Ascending aorta (tissue), 2 donors: ENCODE data around the gene BFSP2. TPM values are rescaled to one million over a fixed set of nuclear protein-coding genes. Genes with fewer than 3 reads are reported as not detected.

Experiments
- DNase-seq, 2 donors: peaks; one replicate each; pipeline ENCODE4 v3.0.0-alpha.2; 2019; ENCODE audit warnings: low spot score in 2 of 2
- H3K27ac ChIP-seq, 2 donors: fragments of 200-600 bp; sonication (generic); one replicate each; pipeline ENCODE4 v1.5.1; 2016 to 2017; ENCODE audit warnings: mild to moderate bottlenecking in 1 of 2
- H3K27me3 ChIP-seq: fragments of 200-600 bp; sonication (generic); one replicate; pipeline ENCODE4 v1.5.1; 2017
- H3K36me3 ChIP-seq, 2 donors: fragments of 200-600 bp; sonication (generic); one replicate each; pipeline ENCODE4 v1.5.1; 2016
- H3K4me1 ChIP-seq, 2 donors: fragments of 200-600 bp; sonication (generic); one replicate each; pipeline ENCODE4 v1.5.1; 2016 to 2017; ENCODE audit warnings: mild to moderate bottlenecking in 1 of 2
- H3K4me3 ChIP-seq, 2 donors: fragments of 200-600 bp; sonication (generic); one replicate each; pipeline ENCODE4 v1.5.1; 2016 to 2017; ENCODE audit warnings: mild to moderate bottlenecking in 1 of 2
- H3K9me3 ChIP-seq, 2 donors: fragments of 200-600 bp; sonication (generic); one replicate each; pipeline ENCODE4 v1.5.1; 2016
- CTCF ChIP-seq, 3 experiments: fragments of 200-600 bp in 2 of 3; fragments of 450-650 bp in 1 of 3; sonication (generic) in 2 of 3; IDR thresholded peaks; one replicate each; pipeline ENCODE4 v1.5.1; 2016 to 2019; ENCODE audit warnings: antibody characterized with exemption in 3 of 3, mild to moderate bottlenecking in 1 of 3, moderate library complexity in 1 of 3
- intact Hi-C: fragments of 100-400 bp; cut with DNase I; formaldehyde crosslinking; loops from one replicate; pipeline ENCODE4 v1.15.1; 2023
- total RNA-seq: library from RNA; depleted of rRNA; stranded (reverse); fragments of >200 nt; gene quantifications from one replicate; pipeline ENCODE4 v1.1.0, GENCODE V29; 2016

The BFSP2 gene
- total RNA-seq, 1 donor from 2014 or later: not detected

- H3K4me3 ChIP-seq: no peak overlapping the region
- H3K27me3 ChIP-seq: no peaks in the 10 kb centered on the region
- H3K4me1 ChIP-seq: no peaks in the 10 kb centered on the region
- intact Hi-C loops: no loop called here
- H3K9me3 ChIP-seq: no peaks in the 10 kb centered on the region
- no peak for DNase-seq
- no peaks in the 10 kb centered on the region for H3K36me3 ChIP-seq
- no peak for TF ChIP-seq CTCF (IDR thresholded peaks at IDR 0.05)
- no peak overlapping the region for H3K27ac ChIP-seq
These were observed 1.7 kb downstream of the BFSP2 start for GRCh38 chr3:133401374-133402135.

GRCh38 chr3:133404920-133405319, 5.1 kb downstream of the BFSP2 start:
- H3K9me3 ChIP-seq: no peaks in the 10 kb centered on the region
- intact Hi-C loops: no loop called here
- DNase-seq: no peak

GRCh38 chr3:133408366-133408765, 8.5 kb downstream of the BFSP2 start:
- Histone ChIP-seq H3K27ac (no peak overlapping the region), H3K4me1 (no peaks in the 10 kb centered on the region), H3K27me3 (no peaks in the 10 kb centered on the region), H3K9me3 (no peaks in the 10 kb centered on the region), H3K4me3 (no peak overlapping the region), H3K36me3 (no peaks in the 10 kb centered on the region)
- no peak for TF ChIP-seq CTCF (IDR thresholded peaks at IDR 0.05)
- DNase-seq: no peak
- intact Hi-C loops: no loop called here

More at GRCh38 chr3:133404920-133405319, 5.1 kb downstream of the BFSP2 start:
- no peak for TF ChIP-seq CTCF (IDR thresholded peaks at IDR 0.05)
- H3K4me1 ChIP-seq: no peaks in the 10 kb centered on the region
- no peaks in the 10 kb centered on the region for H3K27me3 ChIP-seq
- no peak overlapping the region for H3K27ac ChIP-seq
- H3K36me3 ChIP-seq: no peaks in the 10 kb centered on the region
- no peak overlapping the region for H3K4me3 ChIP-seq

GRCh38 chr3:133408961-133409360, 9.1 kb downstream of the BFSP2 start:
- no peak for TF ChIP-seq CTCF (IDR thresholded peaks at IDR 0.05)
- Histone ChIP-seq H3K27me3 (no peaks in the 10 kb centered on the region), H3K4me1 (no peaks in the 10 kb centered on the region), H3K4me3 (no peak overlapping the region), H3K36me3 (no peaks in the 10 kb centered on the region), H3K9me3 (no peaks in the 10 kb centered on the region), H3K27ac (no peak overlapping the region)
- no peak for DNase-seq
- intact Hi-C loops: no loop called here

- no peak for TF ChIP-seq CTCF (IDR thresholded peaks at IDR 0.05)
- DNase-seq: no peak
- Histone ChIP-seq H3K4me1 (no peaks in the 10 kb centered on the region), H3K9me3 (no peaks in the 10 kb centered on the region), H3K4me3 (no peak overlapping the region), H3K27ac (no peak overlapping the region), H3K36me3 (no peaks in the 10 kb centered on the region), H3K27me3 (no peaks in the 10 kb centered on the region)
- intact Hi-C loops: no loop called here
These were observed 10.5 kb downstream of the BFSP2 start for GRCh38 chr3:133410191-133410892.
